Pancreas (tissue), 10 donors: ENCODE measurements around the gene UBE2L6. TPM values are rescaled to one million over a fixed set of nuclear protein-coding genes. Genes with fewer than 3 reads are reported as not detected.

ENCODE experiments used
- ATAC-seq, 4 donors: fragments of 200-7000 bp; cut with Tn5 transposase; one replicate each; pipeline versions ENCODE4 v1.8.0 to v1.9.1; 2020; ENCODE audit warnings: mild to moderate bottlenecking in 4 of 4, moderate library complexity in 4 of 4
- DNase-seq, 6 donors: peaks; one replicate each; pipeline ENCODE4 v3.0.0-alpha.2; 2020
- FAIRE-seq: peaks from 2 replicates; lab custom pipeline; 2012; peaks lifted over from hg19 to GRCh38; lab: Jason Lieb, UNC
- H3K27ac ChIP-seq, 4 donors: fragments of 200-600 bp; sonication (generic); 1 replicate in 3 of 4; 2 replicates in 1 of 4; pipeline versions ENCODE4 v1.5.0 to v1.8.0; 2020
- H3K27me3 ChIP-seq, 4 donors: fragments of 200-600 bp; one replicate each; pipeline ENCODE4 v1.8.0; 2021
- H3K36me3 ChIP-seq, 3 donors: fragments of 200-600 bp; sonication (generic) in 1 of 3; one replicate each; pipeline versions ENCODE4 v1.5.0 to v1.8.0; 2020 to 2021
- H3K4me1 ChIP-seq, 3 donors: fragments of 200-600 bp; one replicate each; pipeline ENCODE4 v1.8.0; 2021
- H3K4me3 ChIP-seq, 4 donors: fragments of 200-600 bp; sonication (generic) in 2 of 4; one replicate each; pipeline versions ENCODE4 v1.5.0 to v1.8.0; 2020 to 2021
- H3K9me3 ChIP-seq, 4 donors: fragments of 200-600 bp; one replicate each; pipeline ENCODE4 v1.8.0; 2021
- WGBS, 2 donors: extraction: QIAGEN DNeasy Blood & Tissue Kit; methylation state at CpG; one replicate each; pipeline ENCODE4 v1.1.7; 2013; 5-methylcytosine and 5-hydroxymethylcytosine counted together
- intact Hi-C, 3 donors: fragments of 100-400 bp; cut with DNase I; formaldehyde crosslinking; loops; one replicate each; pipeline versions ENCODE4 v1.11.1 to v1.14.2; 2022
- polyA plus RNA-seq, 2 donors: library from polyadenylated mRNA; stranded (reverse); fragments of 200-250 nt; gene quantifications; one replicate each; pipeline ENCODE4 v1.2.3, GENCODE V29; 2013
- total RNA-seq, 6 donors: library from RNA; stranded (reverse); fragmentation: NEBNext Ultra II Directional in 4 of 6; extraction: Animal tissue kit (Norgen Biotek cat#: 25700) in 4 of 6; gene quantifications; one replicate each; pipeline versions ENCODE4 v1.2.1 to v1.2.4, GENCODE V29; 2021 to 2023
- TF ChIP-seq, protein P1 (sequence below), 4 donors: fragments of 200-600 bp; sonication (generic) in 3 of 4; IDR thresholded peaks; one replicate each; pipeline versions ENCODE4 v1.5.0 to v1.8.0; 2021; ENCODE audit warnings: antibody characterized with exemption in 4 of 4
- donor health status: healthy with polysubstance abuse.
- donor health status: DM: no; HTN: no; CAD: no; lungs with moderate emphysema.
- donor health status: DM: no; HTN: no; CAD: no.
- donor health status: control.
- donor health status: control.
- donor health status: Bipolar disorder and iron deficiency.
- donor health status: DM: yes; HTN: yes; CAD: no.
- donor health status: DM: no; HTN: no; CAD: no.
- donor health status: DM: no; HTN: no; CAD: no.
- donor health status: DM: yes; HTN: yes; CAD: no.

UBE2L6 gene
- total and polyA plus RNA-seq, 8 donors = 9.6 to 46.4 (median 12.9) TPM

DNA sequence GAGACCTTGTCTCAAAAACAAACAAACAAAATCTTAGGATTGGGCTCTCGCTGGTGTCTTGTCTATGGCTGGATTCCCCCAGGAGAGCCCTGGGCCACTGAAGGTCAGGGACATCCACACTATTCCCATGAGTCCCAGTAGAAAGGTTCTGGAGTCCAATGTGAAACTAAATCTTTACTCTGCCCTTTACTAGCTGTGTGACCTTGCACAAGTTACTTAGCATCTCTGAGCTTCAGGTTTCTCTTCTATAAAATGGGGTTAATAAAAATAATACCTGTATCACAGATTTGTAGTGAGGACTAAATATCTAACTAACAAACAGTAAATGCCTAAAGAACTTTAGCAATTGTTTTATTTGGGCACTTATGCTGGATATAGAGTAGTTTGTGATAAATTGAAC is 61.0 kb downstream of the UBE2L6 start:
- no peak for ATAC-seq
- peak in 1 of 6 donors; percentile 4 for DNase-seq
- TF ChIP-seq, protein P1, sequence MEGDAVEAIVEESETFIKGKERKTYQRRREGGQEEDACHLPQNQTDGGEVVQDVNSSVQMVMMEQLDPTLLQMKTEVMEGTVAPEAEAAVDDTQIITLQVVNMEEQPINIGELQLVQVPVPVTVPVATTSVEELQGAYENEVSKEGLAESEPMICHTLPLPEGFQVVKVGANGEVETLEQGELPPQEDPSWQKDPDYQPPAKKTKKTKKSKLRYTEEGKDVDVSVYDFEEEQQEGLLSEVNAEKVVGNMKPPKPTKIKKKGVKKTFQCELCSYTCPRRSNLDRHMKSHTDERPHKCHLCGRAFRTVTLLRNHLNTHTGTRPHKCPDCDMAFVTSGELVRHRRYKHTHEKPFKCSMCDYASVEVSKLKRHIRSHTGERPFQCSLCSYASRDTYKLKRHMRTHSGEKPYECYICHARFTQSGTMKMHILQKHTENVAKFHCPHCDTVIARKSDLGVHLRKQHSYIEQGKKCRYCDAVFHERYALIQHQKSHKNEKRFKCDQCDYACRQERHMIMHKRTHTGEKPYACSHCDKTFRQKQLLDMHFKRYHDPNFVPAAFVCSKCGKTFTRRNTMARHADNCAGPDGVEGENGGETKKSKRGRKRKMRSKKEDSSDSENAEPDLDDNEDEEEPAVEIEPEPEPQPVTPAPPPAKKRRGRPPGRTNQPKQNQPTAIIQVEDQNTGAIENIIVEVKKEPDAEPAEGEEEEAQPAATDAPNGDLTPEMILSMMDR (IDR thresholded peaks at IDR 0.05) = no peak
- FAIRE-seq = no peak
- Histone ChIP-seq H3K36me3 (peaks cover 0 to 12% (median 0%) of the 10 kb centered on the region in 3 donors), H3K27ac (no peak overlapping the region), H3K4me3 (no peak overlapping the region), H3K9me3 (no peaks in the 10 kb centered on the region), H3K27me3 (no peaks in the 10 kb centered on the region), H3K4me1 (peaks cover 25 to 48% (median 45%) of the 10 kb centered on the region in 3 donors)
- 65 to 79% methylated on average over 1 of the region's 1 CpG for WGBS, 2 donors
- intact Hi-C loops = no loop called here

DNA sequence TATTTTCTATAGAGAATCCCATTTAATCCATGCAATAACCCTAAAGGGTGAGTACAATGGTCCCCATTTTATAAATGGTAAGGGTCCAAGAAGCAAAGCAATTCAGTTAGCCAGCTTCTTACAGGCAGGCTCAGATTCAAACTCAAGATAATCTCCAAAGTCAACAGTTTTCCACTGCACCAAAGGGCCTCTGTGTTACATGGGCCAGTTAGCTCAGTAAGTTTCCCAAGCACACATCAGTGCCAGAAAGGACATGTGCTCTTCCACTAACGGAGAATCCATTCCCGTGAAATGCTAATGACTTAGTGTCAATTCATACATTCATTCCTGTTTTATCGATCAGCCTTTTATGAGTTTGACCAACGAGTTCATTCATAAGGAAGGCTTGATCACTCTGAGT is 63.0 kb downstream of the UBE2L6 start:
- H3K9me3 ChIP-seq = no peaks in the 10 kb centered on the region
- DNase-seq (no peak), FAIRE-seq (no peak), ATAC-seq (no peak)
- WGBS, 2 donors = 43 to 55% methylated on average over 4 of the region's 4 CpGs
- TF ChIP-seq, protein P1 (IDR thresholded peaks at IDR 0.05) = no peak
- H3K36me3 ChIP-seq = peaks cover 0 to 12% (median 0%) of the 10 kb centered on the region in 3 donors
- intact Hi-C loops = no loop called here
- H3K27me3 ChIP-seq = no peaks in the 10 kb centered on the region
- H3K4me3 ChIP-seq = no peak overlapping the region
- peaks cover 31 to 62% (median 56%) of the 10 kb centered on the region in 3 donors for H3K4me1 ChIP-seq
- peak overlapping the region in 1 of 4 donors; percentile 9 for H3K27ac ChIP-seq

DNA sequence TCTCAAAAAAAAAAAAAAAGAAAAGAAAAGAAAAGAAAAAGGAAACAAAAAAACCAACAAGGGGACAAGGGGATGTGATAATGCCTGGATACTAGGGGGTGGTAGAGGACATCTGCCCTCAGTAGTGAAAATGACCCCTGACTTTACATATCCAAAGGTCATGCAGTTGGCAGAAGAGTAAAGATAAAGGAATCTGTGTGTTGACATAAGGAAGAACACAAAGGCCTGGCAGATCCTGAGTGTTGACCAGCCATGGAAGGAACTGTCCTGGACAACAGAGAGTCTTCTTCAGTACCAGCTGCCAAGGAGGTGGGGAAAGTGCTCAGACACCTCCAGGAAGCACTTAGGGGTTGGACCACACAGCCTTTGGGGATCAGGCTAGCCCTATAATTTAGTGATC is 64.6 kb downstream of the UBE2L6 start:
- peak in 1 of 6 donors; percentile 2 for DNase-seq
- H3K27ac ChIP-seq = peak overlapping the region; percentile 60 to 78 (median 71)
- no peak overlapping the region for H3K4me3 ChIP-seq
- no peaks in the 10 kb centered on the region for H3K9me3 ChIP-seq
- no peak for FAIRE-seq
- H3K4me1 ChIP-seq = peaks cover 42 to 73% (median 68%) of the 10 kb centered on the region in 3 donors
- no peaks in the 10 kb centered on the region for H3K27me3 ChIP-seq
- TF ChIP-seq, protein P1 (IDR thresholded peaks at IDR 0.05) = no peak
- peaks cover 0 to 10% (median 0%) of the 10 kb centered on the region in 3 donors for H3K36me3 ChIP-seq
- no peak for ATAC-seq
- intact Hi-C loops = no loop called here

GRCh38 chr11:57502376-57502775 is 65.1 kb downstream of the UBE2L6 start:
- intact Hi-C loops = no loop called here
- H3K27ac ChIP-seq = peak overlapping the region; percentile 60 to 78 (median 71)
- TF ChIP-seq, protein P1 (IDR thresholded peaks at IDR 0.05) = no peak
- no peaks in the 10 kb centered on the region for H3K9me3 ChIP-seq
- H3K4me3 ChIP-seq = no peak overlapping the region
- 46 to 52% methylated on average over 3 of the region's 3 CpGs for WGBS, 2 donors
- DNase-seq (peak in 3 of 6 donors; percentile 14 to 57 (median 35)), FAIRE-seq (no peak), ATAC-seq (peak; percentile 1 to 24 (median 6))
- H3K4me1 ChIP-seq = peaks cover 46 to 74% (median 73%) of the 10 kb centered on the region in 3 donors
- no peaks in the 10 kb centered on the region for H3K27me3 ChIP-seq
- peaks cover 0 to 5% (median 0%) of the 10 kb centered on the region in 3 donors for H3K36me3 ChIP-seq

DNA sequence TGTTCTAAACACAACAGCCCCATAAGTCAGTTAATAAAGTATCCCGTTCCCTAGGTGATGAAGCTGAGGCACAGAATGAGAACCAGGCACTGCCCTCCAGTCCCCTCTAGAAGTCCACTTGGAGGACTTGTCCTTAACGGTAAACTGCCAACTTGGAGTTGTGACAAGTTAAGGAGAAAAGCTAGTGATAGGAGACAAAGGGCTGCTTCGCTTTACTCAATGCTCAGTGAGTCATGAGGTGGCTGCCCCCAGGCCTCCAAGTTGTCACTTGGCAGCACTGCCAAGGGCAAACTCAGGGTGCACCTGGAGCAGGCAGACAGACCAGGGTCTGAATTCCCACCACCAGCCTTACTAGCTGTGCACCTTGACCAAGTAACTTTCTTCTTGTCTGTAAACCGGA is 65.5 kb downstream of the UBE2L6 start:
- Histone ChIP-seq H3K27me3 (no peaks in the 10 kb centered on the region), H3K36me3 (peaks cover 0 to 5% (median 0%) of the 10 kb centered on the region in 3 donors), H3K27ac (peak overlapping the region; percentile 69 to 85 (median 76)), H3K4me3 (no peak overlapping the region), H3K9me3 (no peaks in the 10 kb centered on the region), H3K4me1 (peaks cover 50 to 78% (median 75%) of the 10 kb centered on the region in 3 donors)
- 36 to 38% methylated on average over 4 of the region's 4 CpGs for WGBS, 2 donors
- intact Hi-C loops = no loop called here
- peak; percentile 73 to 94 (median 90) for DNase-seq
- no peak for FAIRE-seq
- peak; percentile 50 to 61 (median 54) for ATAC-seq
- TF ChIP-seq, protein P1 (IDR thresholded peaks at IDR 0.05) = no peak
